Heart left ventricle (tissue), 13 donors: ENCODE data around the gene SLC30A9.

Experiments used
- POLR2A ChIP-seq, 2 donors: fragments of 450-650 bp; IDR thresholded peaks; one replicate each; pipeline ENCODE4 v1.6.1; 2017; ENCODE audit warnings: antibody characterized with exemption in 2 of 2, mild to moderate bottlenecking in 2 of 2, moderate library complexity in 2 of 2
- TF ChIP-seq, protein P1 (sequence below), 12 donors: fragments of 200-600 bp; sonication (generic) in 4 of 12; IDR thresholded peaks; one replicate each; pipeline versions ENCODE4 v1.5.0 to v1.8.0; 2018 to 2022; ENCODE audit warnings: antibody characterized with exemption in 12 of 12, mild to moderate bottlenecking in 5 of 12
- donor health status: ischemic (EF 13 %, LVEDD 7.1; RV severe dilation, severe dysfunction).
- donor health status: DM: no; HTN: yes; CAD: no.
- donor health status: DM: no; HTN: no; CAD: no.
- donor health status: ischemic (EF 25% LVEDD 6.9; RV normal size, moderate dysfunction).
- donor health status: ischemic (EF 25% LVEDD 5.7; RV mildly dilated, moderate dysfunction).
- donor health status: ischemic (EF 35%, LVEDD 5.7; RV mildly dilated, moderate dysfunction).
- donor health status: nonischemic (EF 11% LVEDD 7.7; RV severe dilation, severe dysfunction).
- donor health status: DM: yes; HTN: yes; CAD: no.
- donor health status: PGD.
- donor health status: ischemic (EF 29% LVEDD 5.4; RV normal size, mild dysfunction).
- donor health status: nonischemic (EF 23%, LVEDD 6.1; RV moderate dilation, normal function).

DNA sequence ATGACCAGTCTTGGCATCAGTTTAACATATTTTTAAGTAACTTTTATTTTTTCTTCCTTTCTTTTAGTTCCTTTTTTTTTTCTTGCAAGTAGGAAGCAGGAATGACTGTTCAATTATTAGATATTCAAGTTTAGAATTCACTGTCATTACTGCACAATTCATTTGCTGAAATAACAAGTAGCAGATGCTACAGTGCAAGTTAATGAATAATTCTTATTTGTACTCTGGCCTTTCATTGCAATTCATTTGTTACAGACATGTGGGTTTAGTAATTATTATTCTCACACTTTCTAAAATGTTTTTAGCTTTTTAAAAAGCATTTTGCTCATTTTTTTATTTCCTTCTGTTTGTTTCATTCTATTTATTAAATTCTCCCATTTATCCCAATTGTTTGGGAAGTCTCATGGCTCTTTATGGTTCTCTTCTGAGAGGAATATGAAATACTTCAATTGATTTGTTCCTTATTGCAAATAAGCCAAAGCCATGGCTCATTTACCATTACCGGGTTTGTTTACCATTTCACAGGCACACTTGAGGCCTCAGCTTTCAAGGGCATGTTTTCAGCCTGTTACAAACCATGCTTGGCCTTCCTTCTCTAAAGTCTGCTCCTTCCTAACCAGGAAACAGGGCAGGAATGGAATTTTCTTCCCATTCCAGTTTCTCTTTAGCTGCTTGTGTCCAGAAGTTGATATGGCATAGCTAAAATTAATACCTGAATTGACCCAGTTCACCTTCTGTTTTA, 13.4 kb upstream of the SLC30A9 start:
- TF ChIP-seq, protein P1, sequence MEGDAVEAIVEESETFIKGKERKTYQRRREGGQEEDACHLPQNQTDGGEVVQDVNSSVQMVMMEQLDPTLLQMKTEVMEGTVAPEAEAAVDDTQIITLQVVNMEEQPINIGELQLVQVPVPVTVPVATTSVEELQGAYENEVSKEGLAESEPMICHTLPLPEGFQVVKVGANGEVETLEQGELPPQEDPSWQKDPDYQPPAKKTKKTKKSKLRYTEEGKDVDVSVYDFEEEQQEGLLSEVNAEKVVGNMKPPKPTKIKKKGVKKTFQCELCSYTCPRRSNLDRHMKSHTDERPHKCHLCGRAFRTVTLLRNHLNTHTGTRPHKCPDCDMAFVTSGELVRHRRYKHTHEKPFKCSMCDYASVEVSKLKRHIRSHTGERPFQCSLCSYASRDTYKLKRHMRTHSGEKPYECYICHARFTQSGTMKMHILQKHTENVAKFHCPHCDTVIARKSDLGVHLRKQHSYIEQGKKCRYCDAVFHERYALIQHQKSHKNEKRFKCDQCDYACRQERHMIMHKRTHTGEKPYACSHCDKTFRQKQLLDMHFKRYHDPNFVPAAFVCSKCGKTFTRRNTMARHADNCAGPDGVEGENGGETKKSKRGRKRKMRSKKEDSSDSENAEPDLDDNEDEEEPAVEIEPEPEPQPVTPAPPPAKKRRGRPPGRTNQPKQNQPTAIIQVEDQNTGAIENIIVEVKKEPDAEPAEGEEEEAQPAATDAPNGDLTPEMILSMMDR (IDR thresholded peaks at IDR 0.05): no peak
- TF ChIP-seq POLR2A (IDR thresholded peaks at IDR 0.05): no peak
